HG03066 (cell line): ENCODE data around the gene CNNM1.
A peak's percentile ranks its signal among the peaks of the same experiment; 100 is the strongest.

Source experiments
- ATAC-seq: cut with Tn5 transposase; IDR thresholded peaks from one replicate; pipeline ENCODE4 v1.9.1; 2021; ENCODE audit warnings: low read depth; ENCODE audit not compliant: unreplicated experiment

The CNNM1 gene

GRCh38 chr10:99435986-99436638 is 107.0 kb downstream of the CNNM1 start:
- peak; percentile 68 for ATAC-seq

GRCh38 chr10:99438890-99439289 is 109.7 kb downstream of the CNNM1 start:
- no peak for ATAC-seq

GRCh38 chr10:99442394-99442793 is 113.2 kb downstream of the CNNM1 start:
- no peak for ATAC-seq

DNA sequence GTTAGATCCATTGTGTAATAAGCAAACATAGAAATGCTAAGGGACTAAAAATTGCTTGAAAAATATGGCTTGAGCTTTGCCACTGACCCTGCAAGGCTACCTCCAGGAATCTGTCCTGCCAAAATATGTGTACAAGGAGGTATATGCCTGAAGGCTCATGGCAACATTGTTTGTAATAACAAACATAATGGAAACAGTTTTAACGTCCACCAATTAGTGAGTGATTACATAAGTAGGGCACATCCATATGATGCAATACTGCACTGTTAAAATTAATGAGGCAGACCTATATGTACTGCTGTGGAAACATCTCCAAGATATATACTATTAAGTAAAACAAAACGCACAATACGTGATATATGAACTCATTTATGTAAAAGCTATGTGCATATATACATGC is 114.3 kb downstream of the CNNM1 start:
- no peak for ATAC-seq
